Renal pelvis (tissue), 4 donors: ENCODE data around the gene C1R. TPM values are rescaled to one million over a fixed set of nuclear protein-coding genes. Genes with fewer than 3 reads are reported as not detected.
A peak's percentile ranks its signal among the peaks of the same experiment; 100 is the strongest.
"Not testable (repeated sequence)": the region's sequence is repeated elsewhere in the genome, so short reads cannot be mapped to it uniquely, and the experiment has no call there.

ENCODE experiments used
- DNase-seq: peaks from one replicate; pipeline ENCODE4 v3.0.0-alpha.2; 2013
- polyA plus RNA-seq, 3 donors: library from polyadenylated mRNA; unstranded; fragments of 120-200 nt; gene quantifications; one replicate each; pipeline ENCODE4 v1.2.1, GENCODE V29; 2013; ENCODE audit not compliant: insufficient read length in 3 of 3

C1R gene
- polyA plus RNA-seq, 3 donors: 34.8 to 47.5 (median 37.3) TPM

DNA sequence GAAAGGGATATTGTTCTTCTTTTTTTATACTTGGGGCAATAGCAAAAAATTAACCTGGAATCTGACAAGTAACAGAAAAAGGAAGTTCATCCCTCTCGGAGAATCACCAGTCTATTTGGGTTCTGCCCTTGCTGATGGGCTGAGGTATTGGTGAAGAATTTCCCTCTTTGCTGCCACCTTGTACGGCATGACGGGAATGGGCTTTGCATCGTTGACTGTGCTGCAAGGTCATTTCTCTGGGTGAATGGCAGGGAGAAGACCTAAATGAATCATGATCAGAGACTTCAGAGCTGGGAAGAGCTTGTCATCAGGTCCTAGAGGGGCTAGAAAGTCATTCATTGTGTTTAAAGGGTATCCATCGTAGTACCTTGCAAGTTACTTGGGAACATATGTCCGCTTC, 19.7 kb downstream of the C1R start:
- DNase-seq: no peak

- DNase-seq: no peak
Measured at GRCh38 chr12:7072035-7072434, 20.2 kb downstream of the C1R start.

GRCh38 chr12:7069386-7069785, 22.9 kb downstream of the C1R start:
- no peak for DNase-seq

GRCh38 chr12:7068994-7069346, 23.3 kb downstream of the C1R start:
- no peak for DNase-seq

DNA sequence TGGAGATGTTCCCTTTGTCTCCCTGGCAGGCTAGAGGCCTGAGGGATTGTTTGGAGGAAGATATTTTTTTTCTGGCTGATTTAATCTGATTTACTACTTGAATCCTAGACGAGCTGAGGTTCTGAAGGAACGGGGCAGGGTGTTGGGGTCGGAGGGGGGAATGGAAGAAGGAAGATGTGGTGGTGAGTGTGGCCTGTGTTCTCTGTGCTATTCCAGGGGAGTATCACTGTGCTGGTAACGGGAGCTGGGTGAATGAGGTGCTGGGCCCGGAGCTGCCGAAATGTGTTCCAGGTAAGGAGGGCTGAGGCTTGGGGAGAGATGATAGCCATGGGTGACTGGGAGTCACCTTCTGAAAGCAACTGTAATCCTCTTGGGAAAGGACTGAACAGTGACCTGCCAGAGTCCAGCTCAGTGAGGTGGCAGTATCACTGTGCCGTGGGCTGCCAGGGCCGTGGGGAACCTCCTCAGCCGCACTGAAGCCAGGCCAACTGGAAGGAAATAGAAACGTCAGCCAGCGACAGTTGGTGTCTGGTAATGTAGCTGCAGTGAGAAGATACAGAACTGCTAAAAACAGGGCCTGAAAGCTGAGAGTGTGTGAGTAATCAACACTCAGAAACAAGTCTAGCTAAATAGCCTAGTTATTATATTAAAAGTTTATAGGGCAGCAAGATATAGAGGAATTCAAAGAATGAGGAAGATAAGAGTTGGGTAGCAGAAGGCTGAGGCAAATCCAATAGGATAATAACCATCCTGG, 23.8 kb downstream of the C1R start:
- DNase-seq: no peak

GRCh38 chr12:7067096-7067495, 25.1 kb downstream of the C1R start:
- DNase-seq: no peak

DNA sequence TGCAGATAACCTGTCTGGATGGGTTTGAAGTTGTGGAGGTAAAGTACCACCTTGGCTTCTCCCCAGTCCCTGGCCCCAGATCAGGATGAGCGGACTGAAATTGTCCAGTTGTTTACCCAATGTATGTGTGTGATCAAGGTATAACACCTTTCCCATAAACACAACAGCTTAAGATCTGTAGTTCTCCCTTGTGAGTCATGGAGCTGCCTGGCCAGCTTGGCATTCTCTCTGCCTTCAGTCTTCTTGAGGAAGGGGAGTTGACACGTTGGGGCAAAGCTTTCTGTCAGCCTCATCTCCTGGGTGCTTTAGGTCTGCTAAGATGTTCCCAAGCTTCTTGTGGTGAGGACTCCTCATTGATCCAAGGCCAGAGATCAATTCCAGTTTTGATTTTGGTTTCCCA, 25.6 kb downstream of the C1R start:
- DNase-seq: no peak

GRCh38 chr12:7065073-7065623, 27.1 kb downstream of the C1R start:
- DNase-seq: no peak

- no peak for DNase-seq
Measured at GRCh38 chr12:7064516-7064915, 27.7 kb downstream of the C1R start.

DNA sequence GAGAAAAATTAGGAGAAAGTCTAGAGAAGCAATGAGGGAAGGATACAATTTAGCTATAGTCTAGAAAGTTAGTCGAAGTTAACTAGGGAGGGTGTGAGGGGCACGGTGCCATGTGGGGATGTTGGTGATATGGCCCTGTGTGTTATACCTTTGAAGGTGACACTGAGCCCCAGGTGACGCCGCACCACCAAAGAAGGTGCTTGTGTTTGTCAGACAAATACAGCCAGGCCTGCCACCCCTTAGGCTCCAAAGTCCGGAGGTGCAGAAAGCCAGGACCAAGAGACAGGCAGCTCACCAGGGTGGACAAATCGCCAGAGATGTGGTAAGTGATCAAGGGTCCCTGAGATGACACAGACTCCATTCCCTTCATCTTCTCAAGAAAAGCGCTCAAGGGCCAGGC, 30.6 kb downstream of the C1R start:
- DNase-seq: no peak

GRCh38 chr12:7061138-7061537, 31.1 kb downstream of the C1R start:
- no peak for DNase-seq

DNA sequence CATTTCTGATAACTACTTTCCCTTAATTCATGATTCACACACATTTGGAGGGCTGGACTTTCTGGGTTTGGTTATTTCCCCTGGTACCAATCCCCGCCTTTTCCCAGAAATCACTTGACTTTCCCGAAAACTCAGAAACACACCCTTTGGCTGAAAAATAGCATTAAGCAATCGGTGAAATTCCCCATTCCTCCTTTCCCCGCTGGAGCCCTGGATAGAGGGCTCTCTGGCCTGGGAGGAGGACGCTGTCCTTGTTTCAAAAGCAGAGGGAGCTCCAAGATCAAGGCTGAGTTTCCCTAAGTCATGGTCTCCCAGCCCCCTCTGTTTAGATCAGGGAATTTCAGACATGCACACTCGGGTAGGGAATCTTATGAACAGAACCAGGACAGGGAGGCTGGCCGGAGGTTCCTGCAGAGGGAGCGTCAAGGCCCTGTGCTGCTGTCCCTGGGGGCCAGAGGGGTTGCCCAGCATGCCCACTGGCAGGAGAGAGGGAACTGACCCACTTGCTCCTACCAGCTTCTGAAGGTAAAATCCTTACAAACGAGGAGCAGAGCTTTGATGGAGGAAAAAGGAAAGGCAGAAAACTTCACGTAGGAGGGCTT, 31.8 kb downstream of the C1R start, which contains the start of gene C1S:
C1S (plus strand) TSS at position 366 of the 602 bp plus-strand sequence. CDS start 1,195 bp downstream, outside the sequence.
- peak; percentile 89 for DNase-seq

DNA sequence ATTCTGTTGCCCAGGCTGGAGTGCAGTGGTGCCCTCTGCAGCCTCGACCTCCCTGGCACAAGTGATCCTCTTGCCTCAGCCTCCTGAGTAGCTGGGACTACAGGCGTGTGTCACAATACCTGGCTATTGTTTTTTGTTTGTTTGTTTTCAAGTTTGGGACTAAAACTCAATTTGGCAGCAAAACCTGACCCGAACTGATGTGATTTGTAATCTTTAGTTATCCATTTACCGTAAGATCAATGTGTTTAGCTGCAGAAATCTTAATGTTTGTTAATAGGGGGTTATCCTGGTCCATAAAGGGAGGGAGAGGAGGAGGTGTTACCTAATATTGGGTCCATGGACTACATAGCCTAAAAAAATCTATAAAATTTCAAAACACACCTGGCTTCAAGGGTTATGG, 32.5 kb downstream of the C1R start:
- DNase-seq: no peak

DNA sequence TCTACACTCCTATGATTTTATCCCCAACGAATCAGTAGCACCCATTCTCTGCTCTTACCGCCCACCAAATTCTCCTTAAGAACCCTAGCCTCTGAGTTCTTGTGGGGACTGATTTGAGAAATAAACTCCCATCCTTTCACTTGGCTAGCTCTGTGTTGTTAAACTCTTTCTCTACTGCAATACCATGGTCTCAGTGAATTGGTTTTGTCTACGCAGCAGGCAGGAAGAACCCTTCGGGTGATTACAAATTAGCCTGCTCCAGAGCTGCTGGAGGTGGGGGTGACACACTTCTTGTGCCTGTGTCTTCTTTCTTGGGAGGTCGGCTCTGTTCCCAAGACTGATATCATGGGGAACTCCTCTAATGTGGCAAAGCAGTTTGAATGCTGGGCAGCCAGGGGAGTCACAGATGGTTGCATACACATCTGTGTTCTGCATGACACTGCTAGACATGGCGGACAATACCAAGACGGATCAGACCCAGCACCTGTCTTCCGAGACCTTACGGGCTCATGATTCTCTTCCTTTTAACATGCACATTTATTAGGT, 33.3 kb downstream of the C1R start:
- DNase-seq: no peak

DNA sequence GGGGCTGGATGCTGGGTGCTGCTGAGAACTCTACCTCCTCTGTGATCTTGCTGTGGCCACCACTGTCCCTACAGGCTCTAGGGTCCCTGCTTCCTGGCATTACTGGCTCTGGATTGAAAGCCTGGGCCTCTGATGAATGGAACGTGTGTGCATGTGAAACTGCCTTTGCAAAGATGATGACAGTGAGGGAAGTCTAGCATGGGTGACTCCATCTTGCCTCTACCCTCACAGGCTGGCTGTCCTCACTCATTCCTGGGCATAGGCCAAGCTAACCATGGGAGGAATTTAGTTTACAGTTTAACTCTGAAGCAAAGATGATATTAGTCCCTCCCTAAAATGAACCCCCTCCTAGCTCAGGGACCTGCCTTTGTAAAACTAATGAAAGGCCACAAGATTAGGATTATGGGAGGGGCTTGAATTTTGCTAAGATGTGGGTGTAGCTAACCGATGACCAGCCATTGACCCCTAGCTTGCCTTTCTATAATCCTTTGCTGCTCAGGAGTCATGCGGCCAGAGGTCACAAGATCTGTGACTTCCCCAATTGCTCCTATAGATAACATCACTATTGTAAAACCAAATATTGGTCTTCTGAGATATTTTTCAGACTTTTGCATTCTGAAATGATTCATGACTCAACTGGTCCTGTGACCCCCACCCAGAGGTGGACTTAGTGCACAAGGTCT, 33.9 kb downstream of the C1R start:
- no peak for DNase-seq

- DNase-seq: not testable (repeated sequence)
Measured at GRCh38 chr12:7055736-7056135, 36.5 kb downstream of the C1R start.

- DNase-seq: no peak
Measured at GRCh38 chr12:7054925-7055324, 37.3 kb downstream of the C1R start.

GRCh38 chr12:7049973-7050372, 42.3 kb downstream of the C1R start:
- DNase-seq: not testable (repeated sequence)

DNA sequence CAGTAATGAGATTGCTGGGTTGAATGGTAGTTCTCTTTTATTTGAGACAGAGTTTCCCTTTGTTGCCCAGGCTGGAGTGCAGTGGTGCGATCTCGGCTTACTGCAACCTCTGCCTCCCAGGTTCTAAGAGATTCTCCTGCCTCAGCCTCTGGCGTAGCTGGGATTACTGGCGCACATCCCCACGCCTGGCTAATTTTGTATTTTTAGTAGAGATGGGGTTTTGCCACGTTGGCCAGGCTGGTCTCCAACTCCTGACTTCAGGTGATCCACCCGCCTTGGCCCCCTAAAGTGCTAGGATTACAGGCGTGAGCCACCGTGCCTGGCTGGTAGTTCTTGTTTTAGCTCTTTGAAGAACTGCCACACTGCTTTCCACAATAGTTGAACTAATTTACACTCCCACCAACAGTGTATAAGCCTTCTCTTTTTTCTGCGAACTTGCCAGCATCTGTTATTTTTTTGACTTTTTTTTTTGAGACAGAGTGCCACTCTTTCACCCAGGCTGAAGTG, 42.7 kb downstream of the C1R start:
- not testable (repeated sequence) for DNase-seq

- DNase-seq: no peak
Measured at GRCh38 chr12:7047306-7047705, 44.9 kb downstream of the C1R start.

DNA sequence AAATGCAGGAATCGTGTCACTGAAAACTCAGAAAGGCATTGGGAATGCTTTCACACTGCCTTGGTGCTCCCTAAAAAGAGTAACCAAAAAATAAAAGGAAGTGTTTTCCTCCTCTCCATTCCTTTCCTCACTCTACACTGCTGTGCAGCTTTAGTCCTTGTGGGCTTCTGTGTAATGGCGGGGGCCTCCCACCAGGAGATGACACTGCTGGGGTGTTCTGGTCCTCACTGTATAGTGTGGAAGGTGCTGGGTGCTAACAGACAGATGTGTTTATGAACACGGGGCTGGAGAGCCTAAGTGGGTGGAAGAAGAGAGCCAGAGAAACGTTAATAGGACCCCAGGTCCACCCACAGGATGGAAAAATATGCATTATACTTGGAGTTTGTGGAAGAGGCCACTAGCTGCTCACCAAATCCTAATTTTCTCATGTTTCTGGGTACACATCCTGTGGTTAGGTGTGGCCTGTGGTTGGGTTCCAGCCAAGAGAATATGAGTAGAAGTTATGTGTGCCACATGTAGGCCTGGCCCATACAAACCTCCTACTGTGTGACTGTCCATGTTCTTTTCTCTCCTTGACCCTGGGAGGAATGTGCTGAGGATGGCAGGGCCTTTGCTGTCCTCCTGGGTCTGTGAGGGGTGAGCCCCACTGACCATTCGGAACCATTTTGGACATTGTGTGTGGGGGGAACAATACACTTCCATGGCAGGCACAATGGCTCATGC, 45.7 kb downstream of the C1R start:
- no peak for DNase-seq

DNA sequence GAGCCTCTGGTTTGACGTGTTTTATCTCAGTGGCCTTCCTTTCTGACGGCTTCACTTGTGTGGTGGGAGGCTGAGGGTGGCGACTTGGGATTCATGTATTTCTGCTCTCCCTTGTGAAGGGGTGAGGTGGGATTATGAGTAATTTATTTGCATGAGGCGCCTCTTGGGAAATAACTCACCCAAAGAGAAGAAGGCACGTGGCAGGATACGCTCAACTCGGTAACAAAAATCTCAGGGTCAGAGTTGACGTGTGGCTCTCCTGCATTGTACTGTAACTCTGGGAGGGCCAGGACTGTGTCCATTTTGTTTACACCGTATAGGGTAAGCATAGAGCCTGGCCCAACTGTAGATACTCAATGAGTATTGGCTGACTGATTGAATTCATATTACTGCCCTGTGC, 46.3 kb downstream of the C1R start:
- DNase-seq: no peak
